Liver (tissue), 3 donors: ENCODE measurements around the gene MAPK1.

Source experiments
- ATF3 ChIP-seq: IDR thresholded peaks from 2 replicates; pipeline ENCODE4 v1.6.1; 2016; ENCODE audit warnings: antibody characterized with exemption
- CTCF ChIP-seq: fragments of 150-350 bp; IDR thresholded peaks from 2 replicates; pipeline ENCODE4 v1.5.1; 2017; ENCODE audit warnings: improper control_type of control experiment, low read depth, low read length; ENCODE audit not compliant: missing input control
- EGR1 ChIP-seq, 2 donors: IDR thresholded peaks; 2 replicates each; pipeline ENCODE4 v1.6.1; 2016 to 2018; ENCODE audit warnings: antibody characterized with exemption in 2 of 2, low read depth in 2 of 2
- GABPA ChIP-seq, 2 donors: IDR thresholded peaks in 1 of 2; conservative IDR thresholded peaks in 1 of 2; 2 replicates each; pipeline ENCODE4 v1.6.1; 2016; ENCODE audit warnings: antibody characterized with exemption in 2 of 2, mild to moderate bottlenecking in 1 of 2, moderate library complexity in 1 of 2
- HNF4G ChIP-seq: IDR thresholded peaks from 2 replicates; pipeline ENCODE4 v1.6.1; 2016; ENCODE audit warnings: antibody characterized with exemption
- JUND ChIP-seq, 2 donors: IDR thresholded peaks; 2 replicates each; pipeline ENCODE4 v1.6.1; 2016; ENCODE audit warnings: antibody characterized with exemption in 2 of 2
- MAX ChIP-seq: IDR thresholded peaks from 2 replicates; pipeline ENCODE4 v1.6.1; 2016; ENCODE audit warnings: antibody characterized with exemption
- NR2F2 ChIP-seq: IDR thresholded peaks from 2 replicates; pipeline ENCODE4 v1.6.1; 2016; ENCODE audit warnings: antibody characterized with exemption
- RAD21 ChIP-seq, 2 donors: IDR thresholded peaks; 2 replicates each; pipeline ENCODE4 v1.6.1; 2016; ENCODE audit warnings: antibody characterized with exemption in 2 of 2, mild to moderate bottlenecking in 2 of 2
- REST ChIP-seq: IDR thresholded peaks from 2 replicates; pipeline ENCODE4 v1.6.1; 2016; ENCODE audit warnings: antibody characterized with exemption, mild to moderate bottlenecking
- SP1 ChIP-seq: IDR thresholded peaks from 2 replicates; pipeline ENCODE4 v1.6.1; 2018; ENCODE audit warnings: antibody characterized with exemption, mild to moderate bottlenecking
- TAF1 ChIP-seq: conservative IDR thresholded peaks from 2 replicates; pipeline ENCODE4 v1.6.1; 2016; ENCODE audit warnings: antibody characterized with exemption, mild to moderate bottlenecking
- YY1 ChIP-seq: IDR thresholded peaks from 2 replicates; pipeline ENCODE4 v1.6.1; 2016; ENCODE audit warnings: antibody characterized with exemption, mild to moderate bottlenecking
- ZBTB33 ChIP-seq: IDR thresholded peaks from 2 replicates; pipeline ENCODE4 v1.6.1; 2016; ENCODE audit warnings: antibody characterized with exemption
- donor health status: healthy.
- donor health status: healthy.

GRCh38 chr22:21834869-21835268, 32.6 kb downstream of the MAPK1 start:
- TF ChIP-seq CTCF, result no peak
- TF ChIP-seq GABPA (IDR thresholded peaks at IDR 0.05 in 1 of 2, conservative IDR thresholded peaks at IDR 0.05 in 1 of 2), result no peak
- TF ChIP-seq TAF1, result no peak
- no peak for TF ChIP-seq ATF3
- no peak for TF ChIP-seq REST
- no peak for TF ChIP-seq SP1
- TF ChIP-seq JUND (IDR thresholded peaks at IDR 0.05), result no peak
- TF ChIP-seq HNF4G, result no peak
- no peak for TF ChIP-seq RAD21 (IDR thresholded peaks at IDR 0.05)
- no peak for TF ChIP-seq ZBTB33
- no peak for TF ChIP-seq MAX
- no peak for TF ChIP-seq YY1
- no peak for TF ChIP-seq EGR1 (IDR thresholded peaks at IDR 0.05; ENCODE audit: low read depth in 2 of 2)
- no peak for TF ChIP-seq NR2F2
